LNCaP clone FGC (cell line): ENCODE data around the gene NT5C1B.

Experiments
- DNase-seq: peaks from one replicate; pipeline ENCODE4 v3.0.0-alpha.2; 2011; ENCODE audit warnings: low read depth
- H3K4me3 ChIP-seq: 2 replicates; pipeline ENCODE4 v1.5.1; 2011; ENCODE audit warnings: mild to moderate bottlenecking, low read depth, low read length, control low read depth
- TF ChIP-seq, protein P1 (sequence below): IDR thresholded peaks from 2 replicates; pipeline ENCODE4 v1.5.1; 2012; ENCODE audit warnings: mild to moderate bottlenecking; ENCODE audit not compliant: control insufficient read depth, insufficient read depth; ENCODE audit errors: extremely low read depth

The NT5C1B gene

DNA sequence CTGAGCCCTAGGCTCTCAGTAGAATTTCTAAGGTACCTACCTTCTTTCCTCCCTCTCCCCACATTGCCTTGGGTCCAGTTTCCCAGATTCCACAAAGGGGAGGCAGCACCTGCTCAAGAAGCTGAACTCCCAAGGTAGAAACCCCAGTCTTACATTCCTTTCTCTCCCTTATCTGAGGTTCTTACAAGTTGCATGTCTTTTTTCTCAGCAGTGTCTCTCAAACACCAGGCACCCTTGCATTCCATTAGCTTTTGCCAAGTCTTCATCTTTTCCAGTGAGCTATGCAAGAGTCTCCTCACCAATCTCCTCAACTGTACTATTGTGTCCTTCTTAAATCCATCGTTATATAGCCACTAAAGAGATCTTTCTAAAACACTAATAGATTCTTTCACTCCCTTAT, 4.1 kb upstream of the NT5C1B start:
- TF ChIP-seq, protein P1, sequence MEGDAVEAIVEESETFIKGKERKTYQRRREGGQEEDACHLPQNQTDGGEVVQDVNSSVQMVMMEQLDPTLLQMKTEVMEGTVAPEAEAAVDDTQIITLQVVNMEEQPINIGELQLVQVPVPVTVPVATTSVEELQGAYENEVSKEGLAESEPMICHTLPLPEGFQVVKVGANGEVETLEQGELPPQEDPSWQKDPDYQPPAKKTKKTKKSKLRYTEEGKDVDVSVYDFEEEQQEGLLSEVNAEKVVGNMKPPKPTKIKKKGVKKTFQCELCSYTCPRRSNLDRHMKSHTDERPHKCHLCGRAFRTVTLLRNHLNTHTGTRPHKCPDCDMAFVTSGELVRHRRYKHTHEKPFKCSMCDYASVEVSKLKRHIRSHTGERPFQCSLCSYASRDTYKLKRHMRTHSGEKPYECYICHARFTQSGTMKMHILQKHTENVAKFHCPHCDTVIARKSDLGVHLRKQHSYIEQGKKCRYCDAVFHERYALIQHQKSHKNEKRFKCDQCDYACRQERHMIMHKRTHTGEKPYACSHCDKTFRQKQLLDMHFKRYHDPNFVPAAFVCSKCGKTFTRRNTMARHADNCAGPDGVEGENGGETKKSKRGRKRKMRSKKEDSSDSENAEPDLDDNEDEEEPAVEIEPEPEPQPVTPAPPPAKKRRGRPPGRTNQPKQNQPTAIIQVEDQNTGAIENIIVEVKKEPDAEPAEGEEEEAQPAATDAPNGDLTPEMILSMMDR = no peak
- H3K4me3 ChIP-seq = no peak overlapping the region
- no peak for DNase-seq

DNA sequence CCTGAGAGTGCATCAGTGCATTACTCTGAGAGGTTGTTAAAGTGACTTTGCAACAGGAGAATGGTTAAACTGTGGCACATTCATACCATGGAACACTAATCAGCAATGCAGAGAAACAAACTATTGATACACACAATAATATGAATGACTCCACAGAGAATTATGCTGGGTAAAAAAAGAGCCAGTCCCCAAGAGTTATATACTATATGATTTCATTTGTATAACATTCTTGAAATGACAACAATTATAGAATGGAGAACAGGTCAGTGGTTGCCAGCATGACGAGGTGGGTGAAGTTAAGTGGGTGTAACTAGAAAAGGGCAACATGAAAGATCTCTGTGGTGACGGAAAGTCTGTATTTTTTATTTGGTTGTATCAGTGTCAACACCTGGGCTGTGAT, 3.0 kb upstream of the NT5C1B start:
- no peak for DNase-seq
- TF ChIP-seq, protein P1 = no peak
- H3K4me3 ChIP-seq = no peak overlapping the region

DNA sequence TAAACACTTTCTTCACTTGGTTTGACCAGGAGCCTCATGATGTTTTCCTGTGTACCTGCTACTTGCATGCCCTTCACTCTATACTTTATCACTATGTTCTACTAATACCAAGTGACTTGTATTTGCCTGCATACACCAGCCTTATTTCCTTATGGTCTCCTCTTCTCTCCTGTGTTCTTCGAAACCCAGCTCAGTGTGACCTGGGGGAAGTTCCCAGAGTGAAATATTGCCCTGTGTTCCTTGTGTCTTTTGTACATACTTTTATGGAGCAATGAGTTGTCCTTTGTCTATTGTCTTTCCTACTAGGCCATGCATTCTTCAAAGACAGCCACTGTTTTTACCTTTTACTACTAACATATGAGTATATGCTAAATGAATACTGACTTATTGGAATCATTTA, 567 bp downstream of the NT5C1B start:
- TF ChIP-seq, protein P1 = no peak
- H3K4me3 ChIP-seq = no peak overlapping the region
- no peak for DNase-seq

DNA sequence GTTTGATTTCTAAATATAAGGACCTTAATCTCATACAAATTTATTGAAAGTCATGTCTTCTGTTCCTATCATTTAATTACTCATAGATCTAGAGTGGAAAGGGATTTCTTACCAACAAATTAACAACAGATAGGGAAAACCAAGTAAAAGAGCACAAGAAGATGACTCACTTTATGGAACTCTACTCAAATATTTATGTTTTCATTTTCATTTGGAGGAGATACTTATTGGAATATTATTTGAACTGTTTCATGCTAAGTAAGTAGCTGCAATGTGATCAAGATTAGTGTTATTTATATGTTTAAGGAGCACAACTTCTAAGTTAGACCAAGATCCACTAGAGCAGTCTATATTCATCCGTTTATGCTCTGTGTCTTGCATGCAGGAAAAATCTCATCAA, 1.3 kb downstream of the NT5C1B start:
- H3K4me3 ChIP-seq = no peak overlapping the region
- TF ChIP-seq, protein P1 = no peak
- DNase-seq = no peak

DNA sequence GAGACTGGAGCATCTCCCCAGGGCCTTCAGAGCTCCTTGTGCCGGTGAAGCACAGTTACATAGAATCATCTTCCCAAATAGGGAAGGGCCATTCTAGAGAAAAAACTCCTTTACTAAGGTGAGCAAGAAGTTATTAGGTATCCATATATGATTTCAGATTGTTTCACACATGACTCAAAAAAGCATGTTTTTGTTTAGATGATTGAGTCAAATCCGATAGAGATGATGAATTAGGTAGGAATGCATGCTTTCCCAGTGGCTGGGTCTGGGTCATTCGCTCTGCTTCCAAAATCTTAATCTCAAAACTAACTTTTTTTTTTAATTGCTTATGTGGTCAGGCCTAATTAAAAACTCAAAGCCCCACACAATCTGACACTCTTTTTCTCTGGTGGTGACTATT, 3.8 kb downstream of the NT5C1B start:
- no peak overlapping the region for H3K4me3 ChIP-seq
- no peak for DNase-seq
- TF ChIP-seq, protein P1 = no peak

DNA sequence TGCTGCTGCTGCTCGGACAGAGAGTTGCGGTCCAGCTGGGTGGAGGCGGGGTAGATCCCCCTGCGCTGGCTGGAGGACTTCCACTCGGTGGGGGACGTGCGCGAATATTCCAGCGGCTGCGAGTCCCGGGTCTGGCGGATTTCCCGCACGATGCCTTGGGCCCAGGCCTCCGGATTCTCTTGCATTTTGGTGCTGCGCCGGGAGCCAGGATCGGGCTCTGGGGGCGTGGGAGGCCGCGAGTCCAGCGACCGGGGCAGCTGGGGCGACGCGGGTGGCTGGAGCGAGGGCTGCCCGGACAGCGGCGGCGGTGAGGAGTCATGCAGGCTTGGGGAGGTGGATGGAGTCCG, 4.8 kb downstream of the NT5C1B start:
- TF ChIP-seq, protein P1 = no peak
- no peak for DNase-seq
- no peak overlapping the region for H3K4me3 ChIP-seq

DNA sequence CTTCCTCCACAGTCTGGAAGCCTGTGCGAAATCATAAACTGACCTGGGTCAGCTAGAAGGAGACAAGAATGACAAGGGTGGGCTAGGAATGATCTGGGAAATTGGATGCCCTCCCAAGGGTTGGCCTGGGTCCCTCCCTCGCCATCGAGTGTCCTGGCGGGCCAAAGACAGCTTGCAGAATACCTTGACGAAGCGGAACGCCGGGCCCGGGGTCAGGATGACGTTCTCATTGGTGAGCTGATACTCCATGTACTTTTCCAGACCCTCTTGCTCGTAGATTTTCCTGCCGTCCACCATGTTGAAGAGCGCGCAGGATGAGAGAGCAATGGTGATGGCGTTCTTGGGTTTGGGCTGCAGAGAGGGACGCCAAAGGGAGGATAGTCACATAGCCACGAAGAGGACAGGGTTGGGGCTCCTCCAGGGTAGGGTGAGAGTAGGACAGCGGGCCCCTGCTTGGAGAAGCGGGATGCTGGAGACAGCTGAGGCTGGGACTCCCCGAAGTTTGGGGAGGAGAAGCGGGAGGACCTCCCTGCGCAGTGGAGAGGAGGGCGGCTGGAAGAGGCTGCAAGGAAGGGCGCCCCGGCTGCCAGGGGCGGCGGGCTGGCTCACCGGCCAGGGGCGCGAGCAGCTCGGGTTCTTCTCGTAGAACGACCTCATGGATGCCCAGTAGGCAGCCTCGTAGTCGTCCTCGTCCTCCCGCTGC, 5.3 kb downstream of the NT5C1B start:
- TF ChIP-seq, protein P1 = no peak
- H3K4me3 ChIP-seq = no peak overlapping the region
- no peak for DNase-seq
